ENCODE measurements around the gene DDHD1. TPM values are rescaled to one million over a fixed set of nuclear protein-coding genes. Genes with fewer than 3 reads are reported as not detected.

DDHD1 gene
- total RNA-seq, 4 donors from 2014 or later: 5.3 to 42.1 (median 12.6) TPM

GRCh38 chr14:53175375-53175774 is 22.3 kb upstream of the DDHD1 start:
- Histone ChIP-seq H3K4me1 (no peaks in the 10 kb centered on the region), H3K4me3 (no peak overlapping the region)
- DNase-seq: no peak

GRCh38 chr14:53174918-53175317 is 21.8 kb upstream of the DDHD1 start:
- Histone ChIP-seq H3K4me1 (no peaks in the 10 kb centered on the region), H3K27me3 (no peaks in the 10 kb centered on the region), H3K36me3 (no peaks in the 10 kb centered on the region), H3K4me3 (no peak overlapping the region), H3K27ac (no peak overlapping the region), H3K9me3 (no peaks in the 10 kb centered on the region)
- TF ChIP-seq POLR2A (IDR thresholded peaks at IDR 0.05) (no peak), CTCF (IDR thresholded peaks at IDR 0.05) (no peak)
- no peak for DNase-seq

More at GRCh38 chr14:53175375-53175774, 22.3 kb upstream of the DDHD1 start:
- Histone ChIP-seq H3K9me3 (no peaks in the 10 kb centered on the region), H3K27ac (no peak overlapping the region), H3K36me3 (no peaks in the 10 kb centered on the region), H3K27me3 (no peaks in the 10 kb centered on the region)
- TF ChIP-seq POLR2A (IDR thresholded peaks at IDR 0.05): no peak
- no peak for TF ChIP-seq CTCF (IDR thresholded peaks at IDR 0.05)

GRCh38 chr14:53168786-53169185 is 15.7 kb upstream of the DDHD1 start:
- Histone ChIP-seq H3K36me3 (no peaks in the 10 kb centered on the region), H3K27ac (no peak overlapping the region), H3K27me3 (no peaks in the 10 kb centered on the region), H3K4me3 (no peak overlapping the region), H3K4me1 (no peaks in the 10 kb centered on the region), H3K9me3 (no peaks in the 10 kb centered on the region)
- no peak for TF ChIP-seq CTCF (IDR thresholded peaks at IDR 0.05)
- TF ChIP-seq POLR2A (IDR thresholded peaks at IDR 0.05): no peak
- DNase-seq: no peak

- Histone ChIP-seq H3K4me1 (no peaks in the 10 kb centered on the region), H3K27me3 (no peaks in the 10 kb centered on the region), H3K36me3 (no peaks in the 10 kb centered on the region), H3K4me3 (no peak overlapping the region), H3K27ac (no peak overlapping the region), H3K9me3 (no peaks in the 10 kb centered on the region)
- TF ChIP-seq POLR2A (IDR thresholded peaks at IDR 0.05): no peak
- TF ChIP-seq CTCF (IDR thresholded peaks at IDR 0.05): no peak
- no peak for DNase-seq
Observed at GRCh38 chr14:53167602-53168328, 14.6 kb upstream of the DDHD1 start.

GRCh38 chr14:53161758-53162435 is 8.8 kb upstream of the DDHD1 start:
- Histone ChIP-seq H3K4me3 (no peak overlapping the region), H3K27me3 (no peaks in the 10 kb centered on the region), H3K36me3 (no peaks in the 10 kb centered on the region), H3K27ac (no peak overlapping the region), H3K9me3 (no peaks in the 10 kb centered on the region), H3K4me1 (no peaks in the 10 kb centered on the region)
- TF ChIP-seq CTCF (IDR thresholded peaks at IDR 0.05) (no peak), POLR2A (IDR thresholded peaks at IDR 0.05) (no peak)
- no peak for DNase-seq

Measured in Peyer's patch (tissue), 4 donors.